GM23338 (cell line): ENCODE data around the gene APBA2.

Source experiments
- CREB1 ChIP-seq: fragments of 250-450 bp; sonication (Bioruptor Pico); IDR thresholded peaks from 2 replicates; pipeline ENCODE4 v1.5.0; 2020; ENCODE audit warnings: low read depth, mild to moderate bottlenecking, moderate library complexity
- EZH2 ChIP-seq: fragments of 200-600 bp; sonication (generic); IDR thresholded peaks from one replicate; pipeline ENCODE4 v1.8.0; 2017; ENCODE audit warnings: antibody characterized with exemption, mild to moderate bottlenecking, low read depth; ENCODE audit not compliant: unreplicated experiment
- EZH2phosphoT487 ChIP-seq: fragments of 200-600 bp; sonication (generic); IDR thresholded peaks from one replicate; pipeline ENCODE4 v1.8.1; 2018; ENCODE audit warnings: antibody characterized with exemption; ENCODE audit not compliant: unreplicated experiment
- JUNB ChIP-seq: IDR thresholded peaks from one replicate; pipeline ENCODE4 v1.6.1; 2016; ENCODE audit warnings: antibody characterized with exemption; ENCODE audit not compliant: unreplicated experiment
- NANOG ChIP-seq: IDR thresholded peaks from 2 replicates; pipeline ENCODE4 v1.6.1; 2016; ENCODE audit warnings: antibody characterized with exemption, borderline replicate concordance
- POLR2AphosphoS5 ChIP-seq: IDR thresholded peaks from 2 replicates; pipeline ENCODE4 v1.6.1; 2016; ENCODE audit warnings: antibody characterized with exemption, low read depth
- STAT1 ChIP-seq: IDR thresholded peaks from one replicate; pipeline ENCODE4 v1.6.1; 2016; ENCODE audit warnings: antibody characterized with exemption; ENCODE audit not compliant: unreplicated experiment
- ZNF114 ChIP-seq: fragments of 250-450 bp; sonication (Bioruptor Pico); IDR thresholded peaks from 2 replicates; pipeline ENCODE4 v1.5.0; 2020; ENCODE audit warnings: mild to moderate bottlenecking, moderate library complexity
- TF ChIP-seq, protein P1 (sequence below), 2 experiments: fragments of 200-600 bp in 1 of 2; sonication (generic) in 1 of 2; conservative IDR thresholded peaks; 2 replicates each; pipeline versions ENCODE4 v1.5.1 to v1.6.1; 2016 to 2017; ENCODE audit warnings: antibody characterized with exemption in 2 of 2, low read depth in 2 of 2, mild to moderate bottlenecking in 2 of 2, moderate library complexity in 1 of 2
- TF ChIP-seq, protein P2 (sequence below): IDR thresholded peaks from one replicate; pipeline ENCODE4 v1.6.1; 2018; ENCODE audit warnings: antibody characterized with exemption; ENCODE audit not compliant: unreplicated experiment

DNA sequence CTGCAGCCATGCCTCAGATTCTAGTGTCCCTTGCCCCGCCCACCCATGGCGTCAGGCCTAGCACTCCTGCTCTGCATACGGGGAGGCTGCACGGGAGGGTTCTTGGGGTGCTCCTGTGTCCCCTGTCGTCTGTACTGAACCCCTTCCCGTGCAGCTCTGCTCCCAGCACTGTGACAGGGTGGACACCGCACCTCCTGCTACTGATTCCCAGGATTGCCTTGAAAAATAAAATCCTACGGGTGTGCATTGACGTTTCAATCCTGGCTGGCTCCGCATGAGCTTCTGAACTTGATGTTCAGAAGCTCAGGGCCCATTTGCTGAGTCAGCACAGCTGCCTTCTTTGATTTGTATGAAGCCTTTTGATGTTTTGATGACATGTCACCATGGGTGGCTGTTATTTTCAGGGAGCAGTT lies 176.4 kb downstream of the APBA2 start:
- TF ChIP-seq, protein P1, sequence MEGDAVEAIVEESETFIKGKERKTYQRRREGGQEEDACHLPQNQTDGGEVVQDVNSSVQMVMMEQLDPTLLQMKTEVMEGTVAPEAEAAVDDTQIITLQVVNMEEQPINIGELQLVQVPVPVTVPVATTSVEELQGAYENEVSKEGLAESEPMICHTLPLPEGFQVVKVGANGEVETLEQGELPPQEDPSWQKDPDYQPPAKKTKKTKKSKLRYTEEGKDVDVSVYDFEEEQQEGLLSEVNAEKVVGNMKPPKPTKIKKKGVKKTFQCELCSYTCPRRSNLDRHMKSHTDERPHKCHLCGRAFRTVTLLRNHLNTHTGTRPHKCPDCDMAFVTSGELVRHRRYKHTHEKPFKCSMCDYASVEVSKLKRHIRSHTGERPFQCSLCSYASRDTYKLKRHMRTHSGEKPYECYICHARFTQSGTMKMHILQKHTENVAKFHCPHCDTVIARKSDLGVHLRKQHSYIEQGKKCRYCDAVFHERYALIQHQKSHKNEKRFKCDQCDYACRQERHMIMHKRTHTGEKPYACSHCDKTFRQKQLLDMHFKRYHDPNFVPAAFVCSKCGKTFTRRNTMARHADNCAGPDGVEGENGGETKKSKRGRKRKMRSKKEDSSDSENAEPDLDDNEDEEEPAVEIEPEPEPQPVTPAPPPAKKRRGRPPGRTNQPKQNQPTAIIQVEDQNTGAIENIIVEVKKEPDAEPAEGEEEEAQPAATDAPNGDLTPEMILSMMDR (conservative IDR thresholded peaks at IDR 0.05; ENCODE audit: low read depth in 2 of 2) = no peak
- TF ChIP-seq CREB1 (no peak), POLR2AphosphoS5 (no peak), JUNB (no peak), ZNF114 (CRISPR knock-in tag) (no peak), EZH2 (no peak), EZH2phosphoT487 (no peak), STAT1 (no peak), NANOG (no peak)
- TF ChIP-seq, protein P2, sequence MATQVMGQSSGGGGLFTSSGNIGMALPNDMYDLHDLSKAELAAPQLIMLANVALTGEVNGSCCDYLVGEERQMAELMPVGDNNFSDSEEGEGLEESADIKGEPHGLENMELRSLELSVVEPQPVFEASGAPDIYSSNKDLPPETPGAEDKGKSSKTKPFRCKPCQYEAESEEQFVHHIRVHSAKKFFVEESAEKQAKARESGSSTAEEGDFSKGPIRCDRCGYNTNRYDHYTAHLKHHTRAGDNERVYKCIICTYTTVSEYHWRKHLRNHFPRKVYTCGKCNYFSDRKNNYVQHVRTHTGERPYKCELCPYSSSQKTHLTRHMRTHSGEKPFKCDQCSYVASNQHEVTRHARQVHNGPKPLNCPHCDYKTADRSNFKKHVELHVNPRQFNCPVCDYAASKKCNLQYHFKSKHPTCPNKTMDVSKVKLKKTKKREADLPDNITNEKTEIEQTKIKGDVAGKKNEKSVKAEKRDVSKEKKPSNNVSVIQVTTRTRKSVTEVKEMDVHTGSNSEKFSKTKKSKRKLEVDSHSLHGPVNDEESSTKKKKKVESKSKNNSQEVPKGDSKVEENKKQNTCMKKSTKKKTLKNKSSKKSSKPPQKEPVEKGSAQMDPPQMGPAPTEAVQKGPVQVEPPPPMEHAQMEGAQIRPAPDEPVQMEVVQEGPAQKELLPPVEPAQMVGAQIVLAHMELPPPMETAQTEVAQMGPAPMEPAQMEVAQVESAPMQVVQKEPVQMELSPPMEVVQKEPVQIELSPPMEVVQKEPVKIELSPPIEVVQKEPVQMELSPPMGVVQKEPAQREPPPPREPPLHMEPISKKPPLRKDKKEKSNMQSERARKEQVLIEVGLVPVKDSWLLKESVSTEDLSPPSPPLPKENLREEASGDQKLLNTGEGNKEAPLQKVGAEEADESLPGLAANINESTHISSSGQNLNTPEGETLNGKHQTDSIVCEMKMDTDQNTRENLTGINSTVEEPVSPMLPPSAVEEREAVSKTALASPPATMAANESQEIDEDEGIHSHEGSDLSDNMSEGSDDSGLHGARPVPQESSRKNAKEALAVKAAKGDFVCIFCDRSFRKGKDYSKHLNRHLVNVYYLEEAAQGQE = no peak
